Omental fat pad (tissue), 4 donors: Measurements from ENCODE around the gene GCK. TPM values are rescaled to one million over a fixed set of nuclear protein-coding genes. Genes with fewer than 3 reads are reported as not detected.

Source experiments
- ATAC-seq: fragments of 150-250 bp; one replicate; pipeline ENCODE4 v1.9.1; 2016; ENCODE audit warnings: mild to moderate bottlenecking, moderate library complexity; ENCODE audit not compliant: low FRiP score
- DNase-seq: peaks from one replicate; pipeline ENCODE4 v3.0.0-alpha.2; 2019; ENCODE audit warnings: low spot score
- CTCF ChIP-seq, 3 donors: fragments of 450-650 bp; IDR thresholded peaks; one replicate each; pipeline ENCODE4 v1.5.1; 2016 to 2017; ENCODE audit warnings: antibody characterized with exemption in 3 of 3, mild to moderate bottlenecking in 3 of 3, moderate library complexity in 2 of 3
- total RNA-seq, 4 donors: library from RNA; depleted of rRNA; stranded (reverse); fragments of >200 nt; gene quantifications; one replicate each; pipeline ENCODE4 v1.1.0, GENCODE V29; 2016

Gene GCK
- total RNA-seq, 4 donors from 2014 or later: 0.38 to 3.9 (median 1.1) TPM

GRCh38 chr7:44222776-44223261, 33.6 kb upstream of the GCK start:
- no peak for DNase-seq
- ATAC-seq: no peak
- no peak for TF ChIP-seq CTCF (IDR thresholded peaks at IDR 0.05)

DNA sequence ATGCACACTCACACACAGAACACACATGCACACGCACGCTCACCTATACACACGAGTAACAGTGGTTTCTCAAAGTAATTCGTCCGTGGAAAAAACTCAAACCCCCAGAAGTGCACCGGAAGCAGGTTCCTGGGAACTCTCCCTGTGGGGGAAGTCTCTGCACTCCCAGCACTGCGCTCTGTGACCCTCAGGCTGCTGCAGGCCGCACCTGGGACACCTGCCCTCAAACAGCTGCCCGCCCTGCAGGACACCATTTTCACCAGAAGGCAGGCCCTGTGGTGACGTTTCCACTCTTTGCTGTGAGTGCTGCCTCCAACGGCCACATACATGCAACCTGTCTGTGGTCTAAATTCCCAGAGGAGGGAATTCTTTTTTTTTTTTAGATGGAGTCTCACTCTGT, 32.8 kb upstream of the GCK start:
- TF ChIP-seq CTCF (IDR thresholded peaks at IDR 0.05): no peak
- ATAC-seq (no peak), DNase-seq (no peak)

DNA sequence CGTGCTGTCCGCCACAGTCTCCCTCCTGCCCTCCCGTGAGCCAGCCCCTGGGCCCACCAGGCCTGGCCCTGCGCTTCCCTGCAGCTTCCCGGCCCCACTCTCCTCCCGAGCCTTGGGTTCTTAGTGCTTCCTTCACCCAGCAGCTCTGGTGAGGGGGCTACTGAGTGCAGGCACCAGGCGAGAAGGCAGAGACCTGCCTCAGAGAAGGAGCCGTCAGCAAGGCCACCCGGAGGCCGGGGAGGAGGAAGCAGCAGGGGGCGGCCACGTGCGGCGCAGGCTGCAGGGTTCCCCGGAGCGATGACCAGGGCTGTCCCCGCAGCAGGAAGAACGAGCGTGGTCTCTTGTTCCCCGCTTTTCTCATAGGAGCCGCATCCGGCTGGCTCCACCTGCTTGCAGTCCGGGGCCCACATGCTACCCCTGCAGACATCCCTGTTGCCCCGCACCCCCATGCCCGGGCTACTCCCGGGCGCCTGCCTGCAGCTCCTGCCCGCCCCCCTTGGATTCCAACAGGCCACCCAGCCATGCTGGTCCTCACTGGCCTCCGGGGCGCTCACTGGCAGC, 32.1 kb upstream of the GCK start:
- ATAC-seq: no peak
- no peak for DNase-seq
- no peak for TF ChIP-seq CTCF (IDR thresholded peaks at IDR 0.05)

DNA sequence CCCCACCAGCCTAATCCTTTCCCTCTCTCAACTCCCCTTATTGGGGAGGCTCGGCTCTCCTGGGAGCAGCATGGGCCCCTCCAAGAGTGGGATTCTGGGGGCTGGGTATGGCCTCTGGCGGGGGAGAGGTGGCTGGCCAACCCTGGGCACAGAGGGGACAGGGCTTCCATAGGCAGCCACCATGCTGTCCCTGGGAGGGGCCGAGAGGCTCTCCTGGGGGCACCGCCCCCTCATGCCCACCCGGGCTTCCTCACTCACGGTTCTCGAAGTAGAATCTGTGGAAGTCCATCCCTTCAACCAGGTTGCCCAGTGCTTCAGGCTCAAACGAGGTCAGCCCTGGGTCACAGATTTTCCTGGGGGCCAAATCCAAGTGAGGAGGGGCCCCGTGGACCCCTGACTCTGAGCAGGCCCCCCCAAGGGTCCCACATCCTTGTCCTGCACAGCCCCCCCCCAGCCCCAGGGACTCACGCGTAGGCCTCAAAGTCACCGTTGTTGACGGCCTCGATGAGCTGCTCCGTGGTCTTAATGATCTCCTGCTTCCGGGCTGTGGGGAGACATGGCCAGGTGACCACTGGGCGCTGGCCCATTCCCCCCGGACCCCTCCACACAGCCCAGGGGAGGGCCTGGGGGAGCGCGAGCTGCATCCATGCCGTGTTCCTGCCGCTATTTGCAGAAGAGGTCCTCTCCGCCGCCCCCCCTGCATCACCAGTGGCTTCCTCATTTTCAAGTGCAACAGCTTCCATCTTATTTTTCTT, 31.3 kb upstream of the GCK start:
- no peak for TF ChIP-seq CTCF (IDR thresholded peaks at IDR 0.05)
- DNase-seq (no peak), ATAC-seq (no peak)

DNA sequence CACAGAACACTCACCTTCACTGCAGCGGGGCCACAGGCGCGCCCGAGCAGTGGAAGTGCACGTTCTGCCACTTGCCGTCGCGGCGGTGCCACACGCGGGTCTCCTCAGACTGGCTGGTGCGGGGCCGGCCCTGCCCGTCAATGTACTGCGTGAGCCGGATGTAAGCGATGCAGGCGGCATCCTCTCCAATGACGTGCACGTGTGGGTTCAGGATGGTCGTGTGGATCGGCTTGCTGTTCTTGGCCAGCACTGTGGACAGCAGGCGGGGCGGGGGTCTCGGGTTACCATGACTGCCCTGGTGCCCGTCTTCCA, 30.8 kb upstream of the GCK start:
- no peak for ATAC-seq
- TF ChIP-seq CTCF (IDR thresholded peaks at IDR 0.05): no peak
- no peak for DNase-seq

DNA sequence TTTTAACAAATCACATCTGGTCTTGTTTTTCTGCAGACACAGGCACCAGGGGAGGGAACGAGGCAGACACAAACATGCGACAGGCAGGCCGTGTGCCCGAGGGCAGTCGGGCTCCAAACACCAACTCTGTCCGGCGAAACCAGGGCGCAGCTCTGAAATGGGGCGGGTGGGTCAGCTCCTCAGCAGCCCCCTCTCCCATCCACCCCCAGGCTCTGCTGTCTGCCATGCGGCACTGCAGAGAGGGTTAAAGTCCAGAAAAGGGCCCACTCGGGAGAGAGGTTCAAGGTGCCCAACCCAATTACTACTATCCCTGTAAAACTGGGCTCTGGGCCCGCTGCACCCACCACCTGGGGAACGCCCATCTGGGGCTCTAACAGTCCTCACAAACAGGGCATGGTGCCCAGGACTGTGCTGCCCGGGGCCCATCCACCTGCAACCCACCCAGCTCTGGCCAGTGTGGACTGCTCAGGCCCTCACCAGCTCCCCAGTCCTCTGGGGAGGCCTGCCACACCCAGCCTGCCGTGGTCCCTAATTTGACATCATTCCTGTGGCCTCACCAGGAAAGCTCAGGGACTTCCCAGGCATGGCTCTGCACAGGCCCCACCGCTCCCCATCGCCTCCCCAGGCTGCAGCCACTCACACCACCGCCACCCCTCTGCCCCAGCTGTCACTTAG, 30.3 kb upstream of the GCK start:
- DNase-seq (no peak), ATAC-seq (no peak)
- TF ChIP-seq CTCF (IDR thresholded peaks at IDR 0.05): no peak
